ENCODE measurements around the gene VTCN1. TPM values are rescaled to one million over a fixed set of nuclear protein-coding genes. Genes with fewer than 3 reads are reported as not detected.

Gene VTCN1
- total and polyA plus RNA-seq, 2 of the 8 experiments (the other 6 are each of a cell fraction or from before 2014, with no cell fraction given) = 0.32 TPM; not detected in 1

DNA sequence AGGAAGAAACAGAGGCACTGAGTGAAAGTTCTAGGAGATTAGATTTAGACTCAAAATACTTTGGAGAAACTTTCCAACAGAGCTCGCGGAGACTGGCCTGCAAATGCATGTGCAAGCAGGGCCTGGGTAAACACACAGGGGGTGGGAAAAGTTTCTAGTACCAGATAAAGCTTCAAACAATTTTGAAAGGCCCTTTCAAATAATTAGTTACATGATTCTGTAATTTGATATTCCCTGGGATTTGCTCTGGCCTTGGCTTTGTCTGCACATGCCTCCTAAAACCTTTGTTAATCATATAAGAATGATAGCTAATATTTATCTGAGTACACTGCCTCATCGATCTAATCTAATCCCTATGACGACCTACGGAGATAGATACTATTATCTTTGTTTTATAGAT is 31.3 kb downstream of the VTCN1 start:
- Histone ChIP-seq H3K23me2 (ENCODE audit: low read depth, low read length) (no peaks in the 10 kb centered on the region), H3K56ac (replicated peaks; ENCODE audit: insufficient read length, low read depth, low read length) (no peak overlapping the region), H2BK5ac (ENCODE audit: low read depth, low read length) (no peak overlapping the region), H3K4me1 (replicated peaks in 1 of 4; ENCODE audit: control insufficient read depth in 3 of 4, insufficient read depth in 4 of 4, low read length in 3 of 4) (peaks cover 0 to 6% (median 3%) of the 10 kb centered on the region in 4 experiments; a peak in 4 of 7 replicates), H4K8ac (ENCODE audit: extremely low read depth, insufficient read depth, low read length) (no peak overlapping the region), H2BK20ac (ENCODE audit: low read length) (no peak overlapping the region), H2AFZ (ENCODE audit: low read length) (no peak overlapping the region), H4K91ac (replicated peaks; ENCODE audit: insufficient read length, low read length) (no peak overlapping the region), H3K9ac (replicated peaks in 1 of 4; ENCODE audit: extremely low read depth in 1 of 4, low read depth in 3 of 4, low read length in 3 of 4) (no peak overlapping the region), H3K4me3 (ENCODE audit: extremely low read depth in 1 of 4, insufficient read depth in 2 of 4, low read depth in 3 of 4, low read length in 4 of 4) (no peak overlapping the region), H3K9me3 (ENCODE audit: insufficient read depth in 2 of 2, low read depth in 1 of 2, low read length in 1 of 2) (no peaks in the 10 kb centered on the region), H3K79me1 (ENCODE audit: low read depth, low read length) (no peaks in the 10 kb centered on the region), H3K79me2 (ENCODE audit: control insufficient read depth in 1 of 2, insufficient read depth in 2 of 2, low read length in 2 of 2) (no peaks in the 10 kb centered on the region), H2BK120ac (replicated peaks; ENCODE audit: low read depth, low read length) (no peak overlapping the region), H4K5ac (ENCODE audit: insufficient read length, low read depth, low read length) (no peak overlapping the region), H3K4me2 (ENCODE audit: insufficient read depth in 1 of 2, low read depth in 2 of 2, low read length in 2 of 2) (no peak overlapping the region), H3K18ac (ENCODE audit: extremely low read depth, low read length) (no peak overlapping the region), H3K27me3 (replicated peaks in 1 of 4; ENCODE audit: control insufficient read depth in 3 of 4, extremely low read depth in 1 of 4, insufficient read depth in 3 of 4, low read length in 3 of 4) (no peaks in the 10 kb centered on the region), H2BK12ac (ENCODE audit: low read depth, low read length) (no peak overlapping the region), H4K20me1 (replicated peaks in 1 of 2; ENCODE audit: control insufficient read depth in 1 of 2, insufficient read depth in 2 of 2, low read length in 2 of 2) (no peaks in the 10 kb centered on the region), H3K36me3 (ENCODE audit: control insufficient read depth in 2 of 4, insufficient read depth in 4 of 4, low read length in 3 of 4) (no peaks in the 10 kb centered on the region), H3K14ac (ENCODE audit: insufficient read length) (no peak overlapping the region), H3K27ac (ENCODE audit: low read depth, low read length) (no peak overlapping the region), H2BK15ac (ENCODE audit: low read length) (no peak overlapping the region), H2AK5ac (ENCODE audit: low read depth, low read length) (no peak overlapping the region), H3K4ac (replicated peaks; ENCODE audit: insufficient read length, low read depth, low read length) (no peak overlapping the region), H3K23ac (ENCODE audit: insufficient read length) (no peak overlapping the region)
- WGBS, 2 experiments (ENCODE audit: extremely low coverage in 1 of 2, insufficient coverage in 1 of 2, insufficient read length in 1 of 2, insufficient replicate concordance in 2 of 2, low coverage in 1 of 2, low lambda C conversion rate in 2 of 2, missing lambda C conversion rate in 1 of 2) = 89% methylated on average over 5 of the region's 5 CpGs; no CpG with 5 or more reads in 1 of the 2 experiments
- ChIA-PET POLR2A (ENCODE audit: partially characterized antibody) (no interaction called here), CTCF (ENCODE audit: partially characterized antibody) (interaction anchor here (0.7 to 1.7 kb wide), 5 partner anchors 25 to 105 kb away, joined by 3 to 5 read pairs (median 3); partner anchors contain the start of gene VTCN1)
- FAIRE-seq (no peak), DNase-seq (ENCODE audit: low read depth in 1 of 2, low spot score in 2 of 2) (no peak)
- TF ChIP-seq, protein P1, sequence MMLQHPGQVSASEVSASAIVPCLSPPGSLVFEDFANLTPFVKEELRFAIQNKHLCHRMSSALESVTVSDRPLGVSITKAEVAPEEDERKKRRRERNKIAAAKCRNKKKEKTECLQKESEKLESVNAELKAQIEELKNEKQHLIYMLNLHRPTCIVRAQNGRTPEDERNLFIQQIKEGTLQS (IDR thresholded peaks at IDR 0.05; ENCODE audit: insufficient read depth, low read depth, low read length) = no peak
- TF ChIP-seq, protein P2, sequence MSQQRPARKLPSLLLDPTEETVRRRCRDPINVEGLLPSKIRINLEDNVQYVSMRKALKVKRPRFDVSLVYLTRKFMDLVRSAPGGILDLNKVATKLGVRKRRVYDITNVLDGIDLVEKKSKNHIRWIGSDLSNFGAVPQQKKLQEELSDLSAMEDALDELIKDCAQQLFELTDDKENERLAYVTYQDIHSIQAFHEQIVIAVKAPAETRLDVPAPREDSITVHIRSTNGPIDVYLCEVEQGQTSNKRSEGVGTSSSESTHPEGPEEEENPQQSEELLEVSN (IDR thresholded peaks at IDR 0.05) = no peak
- TF ChIP-seq CEBPB (IDR thresholded peaks at IDR 0.05; ENCODE audit: low read depth, low read length) (no peak), SUZ12 (IDR thresholded peaks at IDR 0.05; ENCODE audit: low read length) (no peak), JUND (IDR thresholded peaks at IDR 0.05; ENCODE audit: low read length) (no peak), SRF (IDR thresholded peaks at IDR 0.05; ENCODE audit: low read depth, low read length) (no peak), TBP (IDR thresholded peaks at IDR 0.05; ENCODE audit: low read depth, low read length) (no peak), CHD2 (IDR thresholded peaks at IDR 0.05; ENCODE audit: low read length) (no peak), HDAC6 (IDR thresholded peaks at IDR 0.05; ENCODE audit: low read depth, low read length) (no peak), SIX5 (IDR thresholded peaks at IDR 0.05; ENCODE audit: low read depth, low read length) (no peak), NANOG (IDR thresholded peaks at IDR 0.05; ENCODE audit: insufficient read depth, low read depth, low read length, poor library complexity, severe bottlenecking) (no peak), ASH2L (IDR thresholded peaks at IDR 0.05; ENCODE audit: low read length) (no peak), POLR2AphosphoS5 (IDR thresholded peaks at IDR 0.05; ENCODE audit: low read depth, low read length) (no peak)
- TF ChIP-seq, protein P3, sequence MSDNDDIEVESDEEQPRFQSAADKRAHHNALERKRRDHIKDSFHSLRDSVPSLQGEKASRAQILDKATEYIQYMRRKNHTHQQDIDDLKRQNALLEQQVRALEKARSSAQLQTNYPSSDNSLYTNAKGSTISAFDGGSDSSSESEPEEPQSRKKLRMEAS (IDR thresholded peaks at IDR 0.05) = no peak

All from H1 (cell line).